Astrocyte of the cerebellum (primary cell): ENCODE data around the gene ARHGEF25.

ENCODE experiments used
- DNase-seq: peaks from one replicate; pipeline ENCODE4 v3.0.0-alpha.2; 2011; ENCODE audit warnings: low read depth
- H3K4me3 ChIP-seq: 2 replicates; pipeline ENCODE4 v1.5.1; 2011; ENCODE audit warnings: mild to moderate bottlenecking, low read depth, low read length, moderate library complexity
- in situ Hi-C: cut with HindIII; loops from 2 replicates; pipeline ENCODE4 v1.10.0; 2017; ENCODE audit warnings: low sequenced_read_pairs
- TF ChIP-seq, protein P1 (sequence below): IDR thresholded peaks from 2 replicates; pipeline ENCODE4 v1.5.1; 2012; ENCODE audit warnings: low read length, low read depth, moderate library complexity, mild to moderate bottlenecking; ENCODE audit errors: missing control alignments

The ARHGEF25 gene

DNA sequence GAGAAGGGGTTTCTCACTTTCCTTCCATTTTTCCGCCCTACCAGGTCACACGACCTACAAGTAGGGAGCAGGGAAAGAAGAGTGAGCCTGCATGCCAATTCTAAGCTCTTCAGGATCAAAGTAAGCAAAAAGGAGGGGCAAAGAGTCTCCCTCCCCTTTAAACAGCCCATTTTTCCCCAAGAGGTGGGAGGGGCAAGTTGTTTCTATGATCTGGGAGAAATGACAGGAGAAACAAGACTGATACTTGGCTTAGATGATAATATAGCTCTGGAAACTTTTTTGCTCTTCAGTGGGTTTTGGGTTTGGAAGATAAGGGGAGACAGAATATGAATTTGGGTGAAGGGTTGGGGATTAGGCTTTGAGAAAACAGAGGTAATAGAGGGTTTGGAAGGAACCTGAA lies 4.8 kb upstream of the ARHGEF25 start:
- in situ Hi-C loops = no loop called here
- no peak overlapping the region for H3K4me3 ChIP-seq
- TF ChIP-seq, protein P1, sequence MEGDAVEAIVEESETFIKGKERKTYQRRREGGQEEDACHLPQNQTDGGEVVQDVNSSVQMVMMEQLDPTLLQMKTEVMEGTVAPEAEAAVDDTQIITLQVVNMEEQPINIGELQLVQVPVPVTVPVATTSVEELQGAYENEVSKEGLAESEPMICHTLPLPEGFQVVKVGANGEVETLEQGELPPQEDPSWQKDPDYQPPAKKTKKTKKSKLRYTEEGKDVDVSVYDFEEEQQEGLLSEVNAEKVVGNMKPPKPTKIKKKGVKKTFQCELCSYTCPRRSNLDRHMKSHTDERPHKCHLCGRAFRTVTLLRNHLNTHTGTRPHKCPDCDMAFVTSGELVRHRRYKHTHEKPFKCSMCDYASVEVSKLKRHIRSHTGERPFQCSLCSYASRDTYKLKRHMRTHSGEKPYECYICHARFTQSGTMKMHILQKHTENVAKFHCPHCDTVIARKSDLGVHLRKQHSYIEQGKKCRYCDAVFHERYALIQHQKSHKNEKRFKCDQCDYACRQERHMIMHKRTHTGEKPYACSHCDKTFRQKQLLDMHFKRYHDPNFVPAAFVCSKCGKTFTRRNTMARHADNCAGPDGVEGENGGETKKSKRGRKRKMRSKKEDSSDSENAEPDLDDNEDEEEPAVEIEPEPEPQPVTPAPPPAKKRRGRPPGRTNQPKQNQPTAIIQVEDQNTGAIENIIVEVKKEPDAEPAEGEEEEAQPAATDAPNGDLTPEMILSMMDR = no peak
- DNase-seq = no peak

DNA sequence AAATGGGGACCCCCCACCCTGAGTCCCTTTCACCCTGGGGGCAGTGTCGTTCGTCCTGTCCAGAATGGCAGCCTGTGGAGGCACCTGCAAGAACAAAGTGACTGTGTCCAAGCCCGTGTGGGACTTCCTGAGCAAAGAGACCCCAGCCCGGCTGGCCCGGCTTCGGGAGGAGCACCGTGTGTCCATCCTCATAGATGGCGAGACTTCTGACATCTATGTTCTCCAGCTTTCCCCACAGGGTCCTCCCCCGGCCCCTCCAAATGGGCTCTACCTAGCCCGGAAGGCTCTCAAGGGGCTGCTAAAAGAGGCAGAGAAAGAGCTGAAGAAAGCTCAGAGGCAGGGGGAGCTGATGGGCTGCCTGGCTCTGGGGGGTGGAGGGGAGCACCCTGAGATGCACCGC lies 4.4 kb upstream of the ARHGEF25 start:
- H3K4me3 ChIP-seq = no peak overlapping the region
- in situ Hi-C loops = no loop called here
- TF ChIP-seq, protein P1 = no peak
- DNase-seq = no peak

DNA sequence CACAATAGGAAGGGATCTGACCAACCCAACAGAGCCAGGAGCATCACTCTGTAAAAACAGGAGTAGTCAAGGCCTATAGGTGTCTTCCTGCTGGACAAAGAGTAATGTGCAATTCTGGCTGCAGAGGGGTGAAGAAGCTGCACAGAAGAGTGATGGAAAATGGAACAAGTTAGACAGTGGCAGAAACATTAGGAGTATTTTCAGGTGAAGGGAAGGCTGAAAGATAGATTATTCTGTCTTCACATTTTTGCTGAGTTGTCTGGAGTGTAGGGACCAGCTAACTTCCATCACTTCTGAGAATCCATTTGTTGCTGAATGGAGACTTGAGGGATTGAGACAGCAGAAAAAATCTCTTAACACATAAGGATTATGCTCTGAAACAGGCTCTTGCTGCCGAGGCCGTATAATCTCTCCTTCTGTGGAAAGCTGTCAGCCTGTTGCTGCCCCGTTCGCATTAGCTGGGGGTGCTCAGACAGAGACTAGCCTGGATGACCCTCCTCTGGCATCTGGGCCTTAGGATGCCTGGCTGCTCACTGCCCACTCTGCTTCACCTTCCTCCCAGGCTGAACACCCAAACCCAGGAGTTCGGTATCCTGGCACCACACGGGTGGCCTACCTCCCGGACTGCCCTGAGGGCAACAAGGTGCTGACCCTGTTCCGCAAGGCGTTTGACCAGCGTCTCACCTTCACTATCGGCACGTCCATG lies 3.1 kb upstream of the ARHGEF25 start:
- no peak overlapping the region for H3K4me3 ChIP-seq
- in situ Hi-C loops = no loop called here

DNA sequence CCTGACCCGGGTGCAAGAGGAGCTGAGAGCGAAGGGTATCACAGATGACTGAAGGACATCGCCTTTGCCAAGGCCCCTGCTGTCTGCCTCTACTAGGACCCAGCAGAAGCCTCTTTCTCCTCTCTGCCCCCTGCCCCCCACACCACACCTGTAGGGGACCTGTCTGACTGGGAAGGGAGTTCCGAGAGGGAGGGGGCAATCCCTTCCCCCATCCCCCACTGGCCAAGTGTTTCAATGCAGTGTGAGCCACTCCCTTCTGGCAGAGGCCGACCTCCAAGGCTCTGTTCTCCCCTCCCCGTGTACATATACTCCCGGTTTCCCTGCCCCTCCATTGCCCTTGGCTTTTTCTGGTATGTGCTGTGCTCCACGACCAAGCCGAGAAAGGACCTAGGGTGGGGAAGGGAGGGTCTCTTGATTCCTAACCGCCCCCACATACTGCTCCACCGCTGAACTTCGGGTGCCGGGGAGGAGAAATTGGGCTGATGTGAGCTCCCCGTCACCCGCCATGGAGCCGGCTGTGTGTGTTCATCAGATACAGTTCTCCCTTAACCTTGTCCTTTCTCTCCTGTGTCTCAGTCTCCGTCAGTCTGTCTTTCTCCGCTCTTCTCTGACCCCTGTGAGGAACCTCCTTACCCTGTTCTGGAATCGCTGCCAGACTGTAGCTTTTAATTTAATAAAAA lies 2.0 kb upstream of the ARHGEF25 start:
- TF ChIP-seq, protein P1 = no peak
- DNase-seq = no peak
- H3K4me3 ChIP-seq = no peak overlapping the region
- in situ Hi-C loops = no loop called here

More for the DNA sequence above, 3.1 kb upstream of the ARHGEF25 start:
- TF ChIP-seq, protein P1 = no peak
- no peak for DNase-seq

DNA sequence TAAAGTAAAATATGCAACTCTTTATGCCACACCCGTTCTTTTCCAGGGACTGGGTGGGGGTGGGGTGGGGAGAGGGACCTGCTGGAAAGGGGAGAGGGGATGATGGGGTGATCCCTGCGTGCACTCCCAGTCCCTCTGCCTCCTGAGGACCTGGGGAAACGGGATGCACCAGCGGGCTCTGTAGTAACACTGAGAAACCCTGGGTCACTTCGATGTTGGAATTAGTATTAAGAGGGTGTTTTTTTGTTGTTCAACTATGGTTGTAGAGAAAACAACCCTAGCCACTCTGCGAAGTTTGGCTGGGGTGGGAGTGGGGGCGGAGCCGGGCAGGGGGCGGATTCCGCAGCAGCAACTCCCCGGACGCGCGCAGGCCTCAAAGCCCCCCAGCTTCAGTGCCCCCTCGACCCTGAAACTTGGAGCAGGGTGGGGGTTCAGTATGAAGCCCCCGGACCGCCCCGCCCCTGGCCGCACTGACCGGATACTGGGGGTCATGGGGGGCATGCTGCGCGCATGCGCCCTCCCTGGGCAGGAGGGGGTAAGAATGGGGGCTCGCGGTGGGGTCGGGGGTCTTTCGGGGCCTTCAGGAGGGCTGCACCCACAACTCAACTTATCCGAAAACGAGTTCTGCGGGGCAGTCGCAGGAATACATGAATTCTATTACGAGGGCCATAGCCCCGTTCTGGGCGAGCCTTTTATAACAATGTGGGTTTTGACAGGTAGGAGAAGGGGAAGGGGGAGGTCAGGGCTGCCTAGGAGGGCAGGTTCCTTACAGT lies 1.3 kb upstream of the ARHGEF25 start:
- in situ Hi-C loops = no loop called here
- TF ChIP-seq, protein P1 = no peak
- no peak overlapping the region for H3K4me3 ChIP-seq
- no peak for DNase-seq

DNA sequence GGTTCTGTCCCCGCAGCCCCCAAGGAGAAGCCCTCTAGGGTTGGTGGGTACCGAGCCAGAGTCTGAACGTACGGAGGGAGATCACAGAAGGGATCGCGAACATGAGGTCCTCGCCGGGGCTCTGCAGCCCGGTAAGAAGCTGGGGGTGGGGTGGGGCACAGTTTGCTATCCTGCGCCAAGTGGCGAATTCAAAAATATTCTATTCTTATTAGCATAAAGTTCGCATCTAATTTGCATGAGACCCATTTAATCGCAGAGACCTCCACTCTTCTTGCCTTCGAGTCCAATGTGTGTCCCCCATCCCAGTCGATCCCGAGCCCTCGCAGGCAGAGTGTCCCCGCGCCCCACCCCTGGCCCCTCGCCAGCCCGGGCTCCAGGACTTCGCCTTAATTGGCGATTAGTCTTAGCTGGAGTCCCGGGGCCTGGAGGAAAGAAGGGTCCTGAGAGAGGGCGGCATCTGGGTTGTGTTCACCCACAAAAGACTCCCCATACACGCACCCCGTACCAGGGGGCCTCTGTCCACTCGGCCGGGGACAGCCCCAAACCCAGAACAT lies 604 bp upstream of the ARHGEF25 start:
- TF ChIP-seq, protein P1 = no peak
- no peak for DNase-seq
- in situ Hi-C loops = no loop called here
- peak overlapping the region; percentile 59 for H3K4me3 ChIP-seq
